SK-N-SH (cell line): ENCODE results near the gene MCF2L2. TPM values are rescaled to one million over a fixed set of nuclear protein-coding genes. Genes with fewer than 3 reads are reported as not detected.

Source experiments
- CTCF ChIA-PET: fragments of 300-600, 350-600 bp; formaldehyde crosslinking; extraction: SDS; loops from one replicate; lab custom pipeline; 2021; lab: Yijun Ruan, JAX
- POLR2A ChIA-PET: fragments of 350-600 bp; sonication (Branson Sonifier 250); formaldehyde crosslinking; extraction: SDS; loops from one replicate; lab custom pipeline; 2020; ENCODE audit warnings: antibody characterized with exemption, inconsistent platforms; lab: Yijun Ruan, JAX
- DNase-seq: peaks from one replicate; pipeline ENCODE4 v3.0.0; 2012
- H2AFZ ChIP-seq: fragments of 200-600 bp; sonication (generic); 2 replicates; pipeline ENCODE4 v1.8.1; 2016; ENCODE audit warnings: antibody characterized with exemption, mild to moderate bottlenecking, low read depth
- H3F3A ChIP-seq: fragments of 200-600 bp; sonication (generic); replicated peaks from 2 replicates; pipeline ENCODE3; 2016; ENCODE audit warnings: antibody characterized with exemption, mild to moderate bottlenecking; ENCODE audit not compliant: insufficient read depth
- H3K27ac ChIP-seq, 2 experiments: fragments of 200-500 bp in 1 of 2; fragments of 200-600 bp in 1 of 2; sonication (Bioruptor generic) in 1 of 2; sonication (generic), shearing (Covaris generic) in 1 of 2; 2 replicates each; pipeline versions ENCODE4 v1.5.1 to v1.6.1; 2014 to 2016; ENCODE audit warnings: low read depth in 2 of 2, inconsistent platforms in 1 of 2, low read length in 1 of 2, mild to moderate bottlenecking in 1 of 2, mixed read lengths in 1 of 2
- H3K27me3 ChIP-seq: fragments of 200-600 bp; sonication (generic), shearing (Covaris generic); 2 replicates; pipeline ENCODE4 v1.6.1; 2016; ENCODE audit warnings: mixed run types; ENCODE audit not compliant: insufficient read depth
- H3K36me3 ChIP-seq, 2 experiments: fragments of 200-500 bp in 1 of 2; fragments of 200-600 bp in 1 of 2; sonication (Bioruptor generic) in 1 of 2; sonication (generic) in 1 of 2; replicated peaks in 1 of 2; 2 replicates each; pipeline versions ENCODE3 to v1.5.1; 2014 to 2016; ENCODE audit warnings: low read length in 1 of 2, mild to moderate bottlenecking in 1 of 2; ENCODE audit not compliant: insufficient read depth in 2 of 2, control insufficient read depth in 1 of 2
- H3K4me1 ChIP-seq, 2 experiments: fragments of 200-500 bp in 1 of 2; fragments of 200-600 bp in 1 of 2; sonication (Bioruptor generic) in 1 of 2; sonication (generic), shearing (Covaris generic) in 1 of 2; 2 replicates each; pipeline versions ENCODE4 v1.5.1 to v1.6.1; 2014 to 2016; ENCODE audit warnings: low read depth in 1 of 2, low read length in 1 of 2, mixed run types in 1 of 2; ENCODE audit not compliant: insufficient read depth in 2 of 2, control insufficient read depth in 1 of 2
- H3K4me2 ChIP-seq: fragments of 200-600 bp; sonication (generic), shearing (Covaris generic); 2 replicates; pipeline ENCODE4 v1.6.1; 2017; ENCODE audit warnings: mixed run types
- H3K4me3 ChIP-seq, 2 experiments: fragments of 200-500 bp in 1 of 2; fragments of 200-600 bp in 1 of 2; sonication (Bioruptor generic) in 1 of 2; sonication (generic), shearing (Covaris generic) in 1 of 2; 2 replicates each; pipeline versions ENCODE4 v1.5.1 to v1.8.1; 2014 to 2016; ENCODE audit warnings: low read depth in 2 of 2, inconsistent platforms in 1 of 2, low read length in 1 of 2, mild to moderate bottlenecking in 1 of 2, mixed read lengths in 1 of 2, moderate library complexity in 1 of 2
- H3K79me2 ChIP-seq: fragments of 200-600 bp; sonication (generic); 2 replicates; pipeline ENCODE4 v1.8.1; 2017; ENCODE audit warnings: mild to moderate bottlenecking; ENCODE audit not compliant: insufficient read depth
- H3K9ac ChIP-seq: fragments of 200-600 bp; sonication (generic); 2 replicates; pipeline ENCODE4 v1.6.1; 2017; ENCODE audit warnings: mixed run types
- H3K9me2 ChIP-seq: fragments of 200-600 bp; sonication (generic); 2 replicates; pipeline ENCODE4 v1.6.1; 2017; ENCODE audit warnings: mixed run types
- H3K9me3 ChIP-seq: fragments of 200-600 bp; sonication (generic); 2 replicates; pipeline ENCODE4 v1.6.1; 2017; ENCODE audit warnings: mixed run types, mild to moderate bottlenecking, moderate library complexity
- H4K20me1 ChIP-seq: fragments of 200-600 bp; sonication (generic); 2 replicates; pipeline ENCODE4 v1.6.1; 2017; ENCODE audit warnings: mild to moderate bottlenecking, mixed run types; ENCODE audit not compliant: insufficient read depth
- ELF1 ChIP-seq: IDR thresholded peaks from 2 replicates; pipeline ENCODE4 v1.4.0; 2012
- FOSL2 ChIP-seq: IDR thresholded peaks from 2 replicates; pipeline ENCODE4 v1.4.0; 2012; ENCODE audit warnings: low read depth, mild to moderate bottlenecking, moderate library complexity, borderline replicate concordance
- FOXJ3 ChIP-seq: sonication (generic); formaldehyde crosslinking; IDR thresholded peaks from 2 replicates; pipeline ENCODE4 v1.5.1; 2020; ENCODE audit warnings: mild to moderate bottlenecking, missing genetic modification reagents
- FOXM1 ChIP-seq: IDR thresholded peaks from 2 replicates; pipeline ENCODE4 v1.4.0; 2012; ENCODE audit warnings: low read depth, mild to moderate bottlenecking
- GABPA ChIP-seq: IDR thresholded peaks from 2 replicates; pipeline ENCODE4 v1.4.0; 2012; ENCODE audit warnings: low read depth, mild to moderate bottlenecking
- GATA2 ChIP-seq: sonication (generic); formaldehyde crosslinking; IDR thresholded peaks from 2 replicates; pipeline ENCODE4 v1.5.0; 2020; ENCODE audit warnings: mild to moderate bottlenecking, missing genetic modification reagents
- POLR2AphosphoS5 ChIP-seq: IDR thresholded peaks from 2 replicates; pipeline ENCODE4 v1.6.1; 2012; ENCODE audit warnings: low read depth, low read length
- RCOR1 ChIP-seq: fragments of 150-350 bp; IDR thresholded peaks from 2 replicates; pipeline ENCODE4 v1.6.1; 2017; ENCODE audit warnings: antibody characterized with exemption, low read length
- RXRA ChIP-seq: IDR thresholded peaks from 2 replicates; pipeline ENCODE4 v1.4.0; 2012; ENCODE audit warnings: low read depth, mild to moderate bottlenecking, borderline replicate concordance
- SIN3A ChIP-seq: IDR thresholded peaks from 2 replicates; pipeline ENCODE4 v1.6.1; 2012; ENCODE audit warnings: low read depth, mild to moderate bottlenecking, low read length, moderate library complexity, borderline replicate concordance
- SMC3 ChIP-seq: IDR thresholded peaks from 2 replicates; pipeline ENCODE4 v1.6.1; 2012; ENCODE audit warnings: low read depth, low read length, improper control_type of control experiment
- TAF1 ChIP-seq: IDR thresholded peaks from 2 replicates; pipeline ENCODE4 v1.6.1; 2012; ENCODE audit warnings: low read depth, mild to moderate bottlenecking, low read length, moderate library complexity, borderline replicate concordance
- TCF12 ChIP-seq: IDR thresholded peaks from 2 replicates; pipeline ENCODE4 v1.4.0; 2012
- WGBS: methylation state at CpG from one replicate; pipeline ENCODE4 v1.1.6; 2017; ENCODE audit warnings: low lambda C conversion rate; 5-methylcytosine and 5-hydroxymethylcytosine counted together
- polyA plus RNA-seq, 3 experiments: library from polyadenylated mRNA; depleted of rRNA; stranded (reverse); fragments of >200 nt; gene quantifications; 2 replicates each; pipeline ENCODE4 v1.2.3, GENCODE V29; 2012
- TF ChIP-seq, protein P1 (sequence below): fragments of 150-350 bp; IDR thresholded peaks from 2 replicates; pipeline ENCODE4 v1.6.1; 2017; ENCODE audit warnings: antibody characterized with exemption, low read length, low read depth, borderline replicate concordance
- TF ChIP-seq, protein P2 (sequence below): IDR thresholded peaks from 2 replicates; pipeline ENCODE4 v1.4.0; 2012; ENCODE audit warnings: low read depth, borderline replicate concordance
- TF ChIP-seq, protein P3 (sequence below): IDR thresholded peaks from 2 replicates; pipeline ENCODE4; 2012
- TF ChIP-seq, protein P4 (sequence below): IDR thresholded peaks from 2 replicates; pipeline ENCODE4 v1.4.0; 2012; ENCODE audit warnings: low read depth

Gene MCF2L2
- polyA plus RNA-seq, 1 of the 3 experiments (the other 2 are of a cell fraction) = 0.56 TPM

DNA sequence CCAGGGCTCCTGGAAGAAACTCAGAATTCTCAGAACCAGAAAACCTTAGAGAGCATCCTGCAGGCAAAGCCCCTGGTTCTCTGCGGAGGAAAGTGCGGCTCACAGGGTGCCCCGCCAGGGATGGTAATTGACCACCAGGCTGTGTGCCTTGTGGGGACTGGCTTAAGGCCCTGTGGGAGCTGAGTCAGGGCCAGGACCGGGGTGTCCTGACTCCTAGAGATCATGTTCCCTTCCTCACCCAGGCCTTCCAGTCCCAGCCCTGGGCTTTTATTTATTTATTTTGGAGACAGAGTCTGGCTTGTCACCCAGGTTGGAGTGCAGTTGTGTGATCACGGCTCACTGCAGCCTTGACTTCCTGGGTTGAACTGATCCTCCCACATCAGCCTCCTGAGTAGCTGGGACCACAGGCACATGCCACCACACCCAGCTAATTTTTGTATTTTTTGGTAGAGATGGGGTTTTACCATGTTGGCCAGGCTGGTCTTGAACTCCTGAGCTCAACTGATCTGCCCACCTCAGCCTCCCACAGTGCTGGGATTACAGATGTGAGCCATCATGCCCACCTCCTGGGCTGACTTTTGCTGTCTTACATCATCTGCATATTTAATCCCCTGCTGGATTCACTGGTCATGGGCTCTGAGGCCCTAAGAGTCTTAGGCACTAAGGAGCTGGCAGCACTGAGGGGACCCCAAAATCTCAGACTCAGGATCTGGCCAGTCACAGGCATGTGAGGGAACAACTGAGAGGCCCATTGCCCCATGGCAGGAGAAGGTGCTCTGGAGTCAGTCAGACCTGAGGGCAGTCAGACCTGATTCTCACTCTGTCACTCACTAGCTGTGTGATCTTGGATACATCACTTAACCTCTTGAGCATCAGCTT is 245.4 kb downstream of the MCF2L2 start (continued):
- TF ChIP-seq, protein P1, sequence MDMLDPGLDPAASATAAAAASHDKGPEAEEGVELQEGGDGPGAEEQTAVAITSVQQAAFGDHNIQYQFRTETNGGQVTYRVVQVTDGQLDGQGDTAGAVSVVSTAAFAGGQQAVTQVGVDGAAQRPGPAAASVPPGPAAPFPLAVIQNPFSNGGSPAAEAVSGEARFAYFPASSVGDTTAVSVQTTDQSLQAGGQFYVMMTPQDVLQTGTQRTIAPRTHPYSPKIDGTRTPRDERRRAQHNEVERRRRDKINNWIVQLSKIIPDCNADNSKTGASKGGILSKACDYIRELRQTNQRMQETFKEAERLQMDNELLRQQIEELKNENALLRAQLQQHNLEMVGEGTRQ = no peak
- TF ChIP-seq TAF1 = no peak
- no peak for TF ChIP-seq SIN3A

DNA sequence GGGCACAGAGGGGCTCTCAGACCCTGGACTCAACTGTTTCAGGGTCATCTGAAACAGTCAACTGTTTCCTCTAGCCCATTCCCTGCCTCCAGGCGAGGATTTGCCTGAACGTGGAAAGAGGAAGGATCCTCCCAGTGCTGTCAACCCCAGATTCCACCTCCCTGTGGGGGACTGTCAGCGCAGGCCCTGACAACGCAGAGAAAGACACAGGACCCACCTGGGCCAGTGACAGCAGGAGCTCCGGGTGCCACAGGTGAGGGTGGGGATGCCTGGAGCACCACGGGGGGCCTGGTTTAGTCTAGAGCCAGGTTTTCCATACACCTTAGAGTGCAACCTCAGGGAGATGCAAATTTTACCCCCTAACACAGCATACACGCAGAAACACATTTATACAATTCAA is 246.3 kb downstream of the MCF2L2 start:
- 87% methylated on average over 7 of the region's 7 CpGs for WGBS
- no peak for DNase-seq

DNA sequence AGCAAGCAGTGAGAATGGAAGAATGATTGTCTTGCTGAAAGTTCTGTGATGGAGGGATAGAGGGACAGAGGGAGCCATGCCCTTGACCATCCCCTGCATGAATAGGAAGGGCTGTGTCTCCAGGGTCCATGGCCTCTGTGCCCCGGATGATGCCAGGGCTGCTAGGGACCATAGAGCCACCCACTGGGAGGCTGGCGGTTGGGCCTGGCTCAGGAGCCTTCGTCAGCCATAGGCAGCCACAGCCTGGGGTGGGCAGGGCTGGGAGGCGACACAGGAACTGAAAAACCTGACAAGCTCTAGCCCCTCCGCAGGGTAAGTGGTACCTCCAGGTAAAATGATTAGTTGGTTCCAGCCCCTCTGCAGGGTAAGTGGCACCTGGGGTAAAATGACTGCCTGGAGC is 246.8 kb downstream of the MCF2L2 start:
- POLR2A ChIA-PET = no interaction called here
- Histone ChIP-seq H3K9me2 (no peaks in the 10 kb centered on the region), H3K9ac (no peak overlapping the region), H3K4me3 (no peak overlapping the region), H3K9me3 (no peaks in the 10 kb centered on the region), H3K79me2 (no peaks in the 10 kb centered on the region), H4K20me1 (no peaks in the 10 kb centered on the region), H3K4me2 (no peak overlapping the region), H2AFZ (no peak overlapping the region), H3K27ac (no peak overlapping the region), H3F3A (peaks cover 13% of the 10 kb centered on the region), H3K27me3 (no peaks in the 10 kb centered on the region), H3K36me3 (no peaks in the 10 kb centered on the region), H3K4me1 (peaks cover 12 to 15% of the 10 kb centered on the region in 2 experiments)
- 87% methylated on average over 3 of the region's 5 CpGs for WGBS
- CTCF ChIA-PET = interaction anchor here (4.6 to 14.2 kb wide), 2 partner anchors 199 to 208 kb away, joined by 43 to 361 read pairs; no protein-coding TSS in a partner anchor
- no peak for DNase-seq
- TF ChIP-seq FOXJ3 (no peak), SIN3A (no peak), GABPA (no peak), GATA2 (CRISPR knock-in tag) (no peak), POLR2AphosphoS5 (no peak), SMC3 (no peak), FOXM1 (no peak), ELF1 (no peak), FOSL2 (no peak), RCOR1 (no peak)
- TF ChIP-seq, protein P2, sequence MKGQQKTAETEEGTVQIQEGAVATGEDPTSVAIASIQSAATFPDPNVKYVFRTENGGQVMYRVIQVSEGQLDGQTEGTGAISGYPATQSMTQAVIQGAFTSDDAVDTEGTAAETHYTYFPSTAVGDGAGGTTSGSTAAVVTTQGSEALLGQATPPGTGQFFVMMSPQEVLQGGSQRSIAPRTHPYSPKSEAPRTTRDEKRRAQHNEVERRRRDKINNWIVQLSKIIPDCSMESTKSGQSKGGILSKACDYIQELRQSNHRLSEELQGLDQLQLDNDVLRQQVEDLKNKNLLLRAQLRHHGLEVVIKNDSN = no peak
- TF ChIP-seq, protein P3, sequence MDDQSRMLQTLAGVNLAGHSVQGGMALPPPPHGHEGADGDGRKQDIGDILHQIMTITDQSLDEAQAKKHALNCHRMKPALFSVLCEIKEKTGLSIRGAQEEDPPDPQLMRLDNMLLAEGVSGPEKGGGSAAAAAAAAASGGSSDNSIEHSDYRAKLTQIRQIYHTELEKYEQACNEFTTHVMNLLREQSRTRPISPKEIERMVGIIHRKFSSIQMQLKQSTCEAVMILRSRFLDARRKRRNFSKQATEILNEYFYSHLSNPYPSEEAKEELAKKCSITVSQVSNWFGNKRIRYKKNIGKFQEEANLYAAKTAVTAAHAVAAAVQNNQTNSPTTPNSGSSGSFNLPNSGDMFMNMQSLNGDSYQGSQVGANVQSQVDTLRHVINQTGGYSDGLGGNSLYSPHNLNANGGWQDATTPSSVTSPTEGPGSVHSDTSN = no peak

More for the DNA sequence above, 246.3 kb downstream of the MCF2L2 start:
- ChIA-PET POLR2A (no interaction called here), CTCF (interaction anchor here (4.6 to 14.2 kb wide), 3 partner anchors 59 to 208 kb away, joined by 33 to 361 read pairs (median 43); no protein-coding TSS in a partner anchor)
- Histone ChIP-seq H3K9me3 (no peaks in the 10 kb centered on the region), H3K4me2 (no peak overlapping the region), H3K9me2 (no peaks in the 10 kb centered on the region), H3F3A (peaks cover 13% of the 10 kb centered on the region), H3K4me1 (peaks cover 12 to 15% of the 10 kb centered on the region in 2 experiments), H3K79me2 (no peaks in the 10 kb centered on the region), H4K20me1 (no peaks in the 10 kb centered on the region), H3K4me3 (no peak overlapping the region), H3K27me3 (no peaks in the 10 kb centered on the region), H3K9ac (no peak overlapping the region), H3K27ac (no peak overlapping the region), H3K36me3 (no peaks in the 10 kb centered on the region), H2AFZ (no peak overlapping the region)
- no peak for TF ChIP-seq POLR2AphosphoS5
- no peak for TF ChIP-seq TCF12
- TF ChIP-seq RXRA = no peak
- no peak for TF ChIP-seq SIN3A
- no peak for TF ChIP-seq GATA2 (CRISPR knock-in tag)
- TF ChIP-seq, protein P2 = no peak
- TF ChIP-seq, protein P4, sequence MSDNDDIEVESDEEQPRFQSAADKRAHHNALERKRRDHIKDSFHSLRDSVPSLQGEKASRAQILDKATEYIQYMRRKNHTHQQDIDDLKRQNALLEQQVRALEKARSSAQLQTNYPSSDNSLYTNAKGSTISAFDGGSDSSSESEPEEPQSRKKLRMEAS = no peak
